ELR (cell line): ENCODE results near the gene SHTN1.

Experiments used
- DNase-seq: peaks from one replicate; pipeline ENCODE4 v3.0.0-alpha.2; 2015; ENCODE audit warnings: low read depth

SHTN1 gene

DNA sequence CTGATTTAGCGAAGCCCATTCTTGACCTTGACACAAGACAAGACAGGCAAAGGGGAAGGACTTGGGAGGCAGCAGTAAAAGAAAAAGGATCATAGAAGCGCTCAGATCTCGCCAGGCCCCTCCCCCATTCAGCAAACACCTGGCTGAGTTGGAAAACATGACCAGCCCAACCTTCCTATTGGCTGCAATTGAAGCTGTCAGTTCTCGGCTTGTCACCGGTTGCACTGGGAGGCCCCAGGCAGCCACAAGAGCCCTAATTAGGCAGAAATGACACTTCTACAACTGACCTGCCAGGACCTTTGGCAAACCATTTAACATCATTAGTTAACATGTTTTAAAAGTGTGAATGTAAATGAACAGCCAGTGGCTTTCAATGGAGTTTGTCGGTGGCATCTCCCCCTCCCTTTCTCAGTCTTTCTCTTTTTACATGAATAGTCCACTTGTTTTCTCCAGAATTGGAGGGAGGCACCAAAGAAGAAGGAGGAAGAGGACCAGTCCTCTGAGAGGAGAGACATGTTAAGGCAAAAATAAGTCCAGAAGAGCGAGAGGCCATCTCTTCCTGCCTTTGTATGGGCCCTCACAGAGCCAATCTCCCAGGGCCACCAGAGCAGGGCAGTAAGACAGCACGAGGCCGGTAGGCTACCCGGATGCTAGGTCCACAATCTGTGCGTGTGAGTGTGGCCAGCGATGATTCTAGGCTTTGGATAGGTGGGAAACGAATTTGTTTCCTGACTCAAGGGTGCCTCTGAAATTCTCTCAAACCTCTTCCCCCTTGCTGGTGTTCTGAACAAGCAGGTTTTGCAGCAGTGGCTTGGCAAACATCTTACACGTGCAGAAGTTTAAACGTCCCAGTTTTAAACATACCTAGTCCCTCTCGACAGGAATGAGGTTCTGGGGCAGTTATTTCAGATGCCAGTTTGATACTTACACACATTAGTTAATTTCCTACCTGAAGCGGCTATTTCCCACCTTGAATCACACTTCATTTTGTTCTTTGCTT, 170.7 kb downstream of the SHTN1 start:
- no peak for DNase-seq

DNA sequence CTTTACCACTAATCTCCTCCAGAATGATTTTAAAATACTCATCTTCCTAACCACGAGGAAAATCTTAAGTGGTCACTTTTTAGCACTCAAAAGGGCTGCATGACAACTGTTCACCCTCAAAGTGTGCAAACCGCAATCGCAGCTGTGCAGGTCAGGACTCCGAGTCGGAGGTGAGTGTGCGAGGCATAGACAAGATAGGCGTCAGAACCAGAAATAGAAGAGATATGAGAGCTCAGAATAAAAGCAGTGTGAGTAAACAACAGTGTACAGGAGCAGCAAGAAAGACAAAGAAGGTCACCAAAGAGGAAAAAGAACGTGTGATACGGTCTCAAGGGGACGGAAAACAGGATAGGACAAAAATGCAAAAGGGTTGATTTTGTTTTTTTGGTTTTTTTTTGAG, 173.2 kb downstream of the SHTN1 start:
- no peak for DNase-seq
